Measurements from ENCODE around the gene ARHGEF7.

ARHGEF7 gene

DNA sequence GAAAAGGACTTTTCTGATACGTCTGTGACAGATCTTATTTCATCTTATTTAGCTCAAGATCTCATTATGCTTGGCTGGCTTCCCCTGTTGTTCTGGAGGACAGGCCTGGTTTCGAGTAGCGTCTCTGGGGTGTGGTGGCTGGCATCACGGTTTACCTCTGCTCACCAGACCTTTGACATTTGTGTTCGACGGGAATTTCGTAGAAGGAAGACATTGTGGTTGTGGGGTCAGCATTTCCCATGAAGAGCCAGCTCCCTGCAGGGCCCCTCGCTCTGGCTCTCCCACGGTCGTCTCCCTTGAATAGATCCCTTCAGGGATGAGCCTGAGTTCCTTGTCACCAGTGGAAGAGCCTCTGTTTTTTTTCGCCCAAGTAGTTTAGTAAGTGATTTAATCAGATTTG is 126.8 kb downstream of the ARHGEF7 start:
- TF ChIP-seq, protein P1, sequence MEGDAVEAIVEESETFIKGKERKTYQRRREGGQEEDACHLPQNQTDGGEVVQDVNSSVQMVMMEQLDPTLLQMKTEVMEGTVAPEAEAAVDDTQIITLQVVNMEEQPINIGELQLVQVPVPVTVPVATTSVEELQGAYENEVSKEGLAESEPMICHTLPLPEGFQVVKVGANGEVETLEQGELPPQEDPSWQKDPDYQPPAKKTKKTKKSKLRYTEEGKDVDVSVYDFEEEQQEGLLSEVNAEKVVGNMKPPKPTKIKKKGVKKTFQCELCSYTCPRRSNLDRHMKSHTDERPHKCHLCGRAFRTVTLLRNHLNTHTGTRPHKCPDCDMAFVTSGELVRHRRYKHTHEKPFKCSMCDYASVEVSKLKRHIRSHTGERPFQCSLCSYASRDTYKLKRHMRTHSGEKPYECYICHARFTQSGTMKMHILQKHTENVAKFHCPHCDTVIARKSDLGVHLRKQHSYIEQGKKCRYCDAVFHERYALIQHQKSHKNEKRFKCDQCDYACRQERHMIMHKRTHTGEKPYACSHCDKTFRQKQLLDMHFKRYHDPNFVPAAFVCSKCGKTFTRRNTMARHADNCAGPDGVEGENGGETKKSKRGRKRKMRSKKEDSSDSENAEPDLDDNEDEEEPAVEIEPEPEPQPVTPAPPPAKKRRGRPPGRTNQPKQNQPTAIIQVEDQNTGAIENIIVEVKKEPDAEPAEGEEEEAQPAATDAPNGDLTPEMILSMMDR (conservative IDR thresholded peaks at IDR 0.05; ENCODE audit: low read length) = no peak
- no peak overlapping the region for H3K4me3 ChIP-seq (ENCODE audit: low read length)
- DNase-seq (ENCODE audit: low read depth) = no peak

DNA sequence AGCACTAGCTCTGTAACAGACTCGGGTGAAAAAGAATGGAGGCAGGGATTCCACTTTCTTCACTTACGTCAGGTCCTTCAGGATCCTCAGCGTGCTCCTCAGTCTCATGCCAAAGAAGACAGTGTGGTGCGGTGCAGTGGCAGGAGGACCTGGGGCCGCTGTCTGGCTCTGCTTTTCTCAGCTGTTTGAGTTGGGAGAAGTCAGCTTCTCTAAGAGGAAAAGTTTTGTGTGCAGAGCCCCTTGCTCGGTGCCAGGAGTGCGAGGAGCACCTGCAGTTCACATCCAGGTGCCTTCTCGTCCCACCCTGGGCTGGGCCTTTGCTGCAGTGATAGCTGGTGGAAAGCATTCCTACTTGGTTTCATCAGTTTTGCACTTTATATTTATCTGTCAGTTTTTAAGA is 127.5 kb downstream of the ARHGEF7 start:
- TF ChIP-seq, protein P1 (conservative IDR thresholded peaks at IDR 0.05; ENCODE audit: low read length) = no peak
- DNase-seq (ENCODE audit: low read depth) = no peak
- no peak overlapping the region for H3K4me3 ChIP-seq (ENCODE audit: low read length)

DNA sequence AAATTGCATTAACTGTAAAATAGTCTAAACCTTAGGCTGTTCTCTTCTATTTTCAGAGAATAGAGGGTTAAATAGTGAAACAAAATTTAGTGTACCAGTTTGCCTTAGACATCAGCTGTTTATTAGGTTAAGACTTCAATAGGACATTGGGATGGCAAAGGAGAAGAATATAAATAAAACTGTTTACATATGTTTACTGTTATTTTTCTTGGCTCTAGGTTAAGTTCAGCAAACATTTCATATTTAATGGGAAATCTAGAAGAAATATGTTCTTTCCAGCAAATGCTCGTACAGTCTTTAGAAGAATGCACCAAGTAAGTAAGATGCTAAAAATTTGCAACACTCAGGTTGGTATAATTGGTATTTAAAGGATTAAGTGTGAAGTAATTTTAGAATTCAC is 128.9 kb downstream of the ARHGEF7 start:
- no peak for DNase-seq (ENCODE audit: low read depth)
- TF ChIP-seq, protein P1 (conservative IDR thresholded peaks at IDR 0.05; ENCODE audit: low read length) = no peak
- H3K4me3 ChIP-seq (ENCODE audit: low read length) = no peak overlapping the region

DNA sequence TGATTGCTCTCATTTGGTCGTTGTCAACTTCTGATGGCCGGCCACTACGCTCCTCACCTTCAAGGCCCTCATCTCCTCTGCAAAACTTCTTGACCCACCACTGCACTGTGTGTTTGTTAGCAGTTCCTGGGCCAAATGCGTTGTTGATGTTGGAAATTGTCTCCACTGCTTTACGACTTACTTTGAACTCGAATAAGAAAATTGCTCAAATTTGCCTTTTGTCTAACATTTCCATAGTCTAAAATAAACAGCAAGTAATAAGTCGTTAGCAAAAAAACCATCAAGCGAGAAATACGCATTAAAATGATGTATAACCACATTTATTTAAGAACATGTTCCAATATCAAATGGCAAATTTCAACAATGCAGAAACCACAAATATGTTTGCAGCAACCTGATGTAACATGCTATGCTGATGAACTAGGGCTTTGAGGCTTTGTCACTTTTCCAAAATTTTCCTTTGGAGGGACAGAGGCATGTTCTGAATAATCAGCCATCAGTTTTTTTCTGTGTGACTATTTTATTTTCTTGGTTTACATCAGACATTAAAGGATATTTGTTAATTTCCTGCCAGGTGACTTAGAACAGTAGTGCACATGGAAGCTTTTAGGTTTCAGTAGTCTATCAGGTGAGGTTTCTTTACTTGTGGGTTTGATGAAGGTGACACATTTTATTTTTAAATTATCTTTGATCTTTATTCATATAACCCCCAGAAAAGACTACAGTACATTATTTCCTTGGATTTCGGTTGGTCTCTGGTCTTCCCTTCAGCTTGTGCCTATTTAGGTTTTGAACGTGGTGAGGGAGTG is 130.7 kb downstream of the ARHGEF7 start:
- TF ChIP-seq, protein P1 (conservative IDR thresholded peaks at IDR 0.05; ENCODE audit: low read length) = no peak
- DNase-seq (ENCODE audit: low read depth) = peak; percentile 92
- no peak overlapping the region for H3K4me3 ChIP-seq (ENCODE audit: low read length)

DNA sequence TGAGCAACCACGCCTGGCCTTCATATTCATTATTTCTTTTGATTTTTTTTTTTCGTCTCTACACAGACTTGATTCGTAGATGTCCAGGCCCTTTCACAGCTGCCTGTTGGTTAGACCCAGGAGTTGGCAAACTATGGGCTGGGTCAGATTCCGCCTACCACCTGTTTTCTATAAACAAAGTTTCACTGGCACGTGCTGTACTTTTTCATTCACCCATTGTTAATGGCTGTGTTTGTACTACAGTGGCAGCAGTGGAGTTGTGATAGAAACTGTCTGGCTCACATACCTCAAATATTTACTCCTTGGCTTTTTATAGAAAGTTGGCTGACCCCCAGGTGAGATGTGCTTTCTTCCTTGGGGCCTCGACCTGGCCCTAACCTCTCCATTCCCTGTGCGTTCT is 132.4 kb downstream of the ARHGEF7 start:
- DNase-seq (ENCODE audit: low read depth) = peak; percentile 38
- no peak overlapping the region for H3K4me3 ChIP-seq (ENCODE audit: low read length)
- TF ChIP-seq, protein P1 (conservative IDR thresholded peaks at IDR 0.05; ENCODE audit: low read length) = no peak

DNA sequence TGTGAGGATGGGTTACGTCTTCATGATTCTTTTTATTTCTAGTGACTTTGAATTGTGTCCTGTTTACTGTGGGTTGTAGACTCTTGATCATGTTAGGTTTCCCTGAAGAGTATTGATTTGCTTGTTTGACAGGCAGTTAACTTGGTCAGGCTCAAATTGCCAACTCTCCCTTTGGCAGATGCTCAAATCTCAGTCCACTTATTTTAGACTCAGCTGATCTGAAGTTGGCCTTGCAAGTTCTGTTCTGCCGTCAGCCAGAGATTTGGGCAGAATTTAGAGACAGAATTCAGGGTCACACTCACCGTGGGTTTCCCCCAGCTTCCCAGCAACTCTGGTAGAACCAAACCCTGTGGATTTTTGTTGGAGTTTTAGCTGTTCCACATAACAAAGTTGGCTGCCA is 133.7 kb downstream of the ARHGEF7 start:
- TF ChIP-seq, protein P1 (conservative IDR thresholded peaks at IDR 0.05; ENCODE audit: low read length) = no peak
- H3K4me3 ChIP-seq (ENCODE audit: low read length) = no peak overlapping the region
- DNase-seq (ENCODE audit: low read depth) = no peak

DNA sequence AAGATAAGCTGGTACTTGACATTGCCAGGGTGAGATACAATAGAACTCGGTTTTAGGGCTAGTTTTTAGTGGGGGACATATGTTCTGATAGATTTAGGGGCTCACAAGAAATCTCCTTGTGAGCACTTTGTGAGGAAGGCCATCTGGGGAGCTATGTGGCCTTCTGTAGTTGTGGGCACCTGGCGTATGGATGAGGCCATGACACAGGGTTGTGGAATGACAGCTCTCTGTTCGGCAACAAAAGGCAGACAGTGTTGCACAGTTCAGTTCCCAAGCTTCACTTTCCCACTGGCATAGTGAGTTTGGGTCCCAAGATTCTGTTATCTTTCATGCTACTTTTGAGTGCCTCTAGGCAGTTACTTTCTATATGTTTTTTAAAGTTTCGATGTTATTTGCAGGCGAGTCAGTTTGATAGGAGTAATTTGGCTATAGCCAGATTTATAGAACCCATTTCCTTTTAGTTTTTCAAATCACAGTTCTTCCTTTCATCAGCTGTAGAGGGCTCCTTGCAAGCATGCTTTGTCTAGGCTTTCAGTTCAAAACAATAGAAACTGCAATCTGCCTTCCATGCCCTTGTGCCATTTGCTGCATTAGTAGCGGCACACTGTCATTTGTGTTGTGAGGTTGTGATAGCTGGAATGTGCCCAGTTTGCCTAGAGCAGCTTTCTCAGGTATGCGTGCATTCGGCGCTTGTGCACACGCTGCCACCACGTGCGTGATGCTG is 134.7 kb downstream of the ARHGEF7 start:
- H3K4me3 ChIP-seq (ENCODE audit: low read length) = no peak overlapping the region
- TF ChIP-seq, protein P1 (conservative IDR thresholded peaks at IDR 0.05; ENCODE audit: low read length) = no peak
- peak; percentile 33 for DNase-seq (ENCODE audit: low read depth)

All from AG10803 (cell line).